Measurements from ENCODE around the gene TTC23.

The TTC23 gene

GRCh38 chr15:99187936-99188335 is 61.4 kb downstream of the TTC23 start:
- no peak for DNase-seq

GRCh38 chr15:99185414-99186130 is 63.8 kb downstream of the TTC23 start:
- DNase-seq, result no peak

GRCh38 chr15:99182791-99183190 is 66.6 kb downstream of the TTC23 start:
- DNase-seq, result no peak

- DNase-seq, result no peak
Observed at GRCh38 chr15:99181545-99181971, 67.8 kb downstream of the TTC23 start.

- DNase-seq, result no peak
Observed at GRCh38 chr15:99180964-99181306, 68.4 kb downstream of the TTC23 start.

- DNase-seq, result no peak
Observed at GRCh38 chr15:99180086-99180963, 69.1 kb downstream of the TTC23 start.

- DNase-seq, result no peak
Observed at GRCh38 chr15:99177679-99178078, 71.7 kb downstream of the TTC23 start.

GRCh38 chr15:99176757-99177156 is 72.6 kb downstream of the TTC23 start:
- DNase-seq, result no peak

GRCh38 chr15:99174567-99175395 is 74.6 kb downstream of the TTC23 start:
- DNase-seq, result no peak

GRCh38 chr15:99172989-99173388 is 76.4 kb downstream of the TTC23 start:
- no peak for DNase-seq

GRCh38 chr15:99172171-99172570 is 77.2 kb downstream of the TTC23 start:
- no peak for DNase-seq

- DNase-seq, result no peak
Observed at GRCh38 chr15:99170476-99171065, 78.8 kb downstream of the TTC23 start.

- no peak for DNase-seq
Observed at GRCh38 chr15:99169769-99170311, 79.5 kb downstream of the TTC23 start.

GRCh38 chr15:99168601-99169580 is 80.5 kb downstream of the TTC23 start:
- DNase-seq, result no peak

GRCh38 chr15:99167640-99168039 is 81.7 kb downstream of the TTC23 start:
- no peak for DNase-seq

GRCh38 chr15:99167201-99167600 is 82.2 kb downstream of the TTC23 start:
- DNase-seq, result no peak

GRCh38 chr15:99165956-99166689 is 83.3 kb downstream of the TTC23 start:
- no peak for DNase-seq

GRCh38 chr15:99165020-99165790 is 84.2 kb downstream of the TTC23 start:
- no peak for DNase-seq

GRCh38 chr15:99164119-99164518 is 85.3 kb downstream of the TTC23 start:
- no peak for DNase-seq

All from NCI-H1930 (cell line).